GM12878 (cell line): ENCODE data around the gene GPRIN1. TPM values are rescaled to one million over a fixed set of nuclear protein-coding genes. Genes with fewer than 3 reads are reported as not detected.

Experiments used
- ATF3 ChIP-seq: IDR thresholded peaks from 2 replicates; pipeline ENCODE4 v1.6.1; 2011; ENCODE audit warnings: low read depth, mild to moderate bottlenecking, low read length, moderate library complexity, borderline replicate concordance; ENCODE audit errors: extremely low read depth
- MAX ChIP-seq: IDR thresholded peaks from 2 replicates; pipeline ENCODE4 v1.6.1; 2012; ENCODE audit warnings: low read depth, low read length, improper control_type of control experiment
- NKRF ChIP-seq: fragments of 450-650 bp; conservative IDR thresholded peaks from 2 replicates; pipeline ENCODE4 v1.6.1; 2017; ENCODE audit warnings: mild to moderate bottlenecking, moderate library complexity
- PML ChIP-seq: IDR thresholded peaks from 2 replicates; pipeline ENCODE4 v1.6.1; 2012; ENCODE audit warnings: low read length, inconsistent platforms
- REST ChIP-seq: IDR thresholded peaks from 2 replicates; pipeline ENCODE4 v1.6.1; 2012; ENCODE audit warnings: mild to moderate bottlenecking, low read depth, low read length
- polyA plus RNA-seq, 11 experiments: library from polyadenylated mRNA; depleted of rRNA in 4 of 11; unstranded in 6 of 11; stranded (reverse) in 5 of 11; fragments of >200 nt; fragmentation: Nextera tagmentation in 4 of 11; fragmentation: Illumina TruSeq in 1 of 11; extraction: Ambion mirVana in 4 of 11; extraction: Trizol in 1 of 11; gene quantifications; 1 replicate in 1 of 11; 2 replicates in 10 of 11; pipeline versions ENCODE4 v1.2.1 to v1.2.3, GENCODE V29; 2011 to 2016; ENCODE audit warnings: inconsistent platforms in 2 of 11, missing spikeins in 2 of 11, low read depth in 1 of 11
- total RNA-seq, 4 experiments: library from RNA; depleted of rRNA in 3 of 4; stranded (reverse); fragments of >200 nt in 3 of 4; fragmentation: Illumina TruSeq in 1 of 4; extraction: Trizol in 1 of 4; gene quantifications; 2 replicates each; pipeline versions ENCODE4 v1.2.1 to v1.2.3, GENCODE V29; 2013 to 2021

The GPRIN1 gene
- total and polyA plus RNA-seq, 10 of the 15 experiments (the other 5 are each of a cell fraction or from before 2014, with no cell fraction given) = 0.52 to 16.3 (median 4.5) TPM

- TF ChIP-seq NKRF (no peak), REST (no peak), PML (no peak), ATF3 (no peak), MAX (no peak)
- TF ChIP-seq, all 136 proteins: peak for 0
Observed at GRCh38 chr5:176643491-176644219, 33.7 kb upstream of the GPRIN1 start (continued).
